ENCODE measurements around the gene DNAH1. TPM values are rescaled to one million over a fixed set of nuclear protein-coding genes. Genes with fewer than 3 reads are reported as not detected.

The DNAH1 gene
- total and polyA plus RNA-seq, 2 of the 13 experiments (the other 11 are each of a cell fraction or from before 2014, with no cell fraction given), result 0.64 to 3.5 TPM

DNA sequence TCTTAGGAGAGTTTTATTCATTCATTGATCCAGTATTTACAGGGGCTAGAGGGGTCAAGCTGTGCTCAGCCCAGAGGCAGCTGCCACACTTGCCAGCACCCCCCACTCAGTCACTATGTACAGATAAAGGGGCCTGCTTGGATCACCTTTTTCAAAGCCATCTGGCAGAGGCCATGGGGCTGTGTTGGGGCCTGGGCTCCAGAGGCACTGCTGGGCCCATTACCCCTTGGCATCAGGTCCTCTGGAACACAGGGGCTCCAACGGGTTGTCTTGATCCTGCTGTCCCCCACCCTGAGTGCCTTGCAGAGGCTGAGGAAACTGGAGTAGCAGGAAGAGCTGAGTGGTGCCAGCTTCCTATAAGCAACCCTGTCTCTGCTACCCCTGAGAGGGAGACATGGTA is 84.9 kb downstream of the DNAH1 start:
- no peak overlapping the region for H3K4me2 ChIP-seq (ENCODE audit: low read depth, low read length)
- FAIRE-seq (no peak), DNase-seq (ENCODE audit: low spot score) (no peak), ATAC-seq (no peak)
- H3K4me3 ChIP-seq (replicated peaks in 1 of 3; ENCODE audit: insufficient read depth in 1 of 3, low read depth in 2 of 3, low read length in 3 of 3), result no peak overlapping the region
- WGBS (ENCODE audit: low lambda C conversion rate), result 100% methylated on average over 1 of the region's 1 CpG
- ChIA-PET POLR2A (no interaction called here), CTCF (ENCODE audit: low intra/inter-chr PET ratio, low total read pairs) (no interaction called here)
- H3K27me3 ChIP-seq (ENCODE audit: control insufficient read depth in 1 of 2, insufficient read depth in 2 of 2, low read length in 2 of 2), result no peaks in the 10 kb centered on the region
- in situ Hi-C loops (cut with HindIII; ENCODE audit: extremely low pct_ligation_motif_present, low pct_unique_long_range_greater_than_20kb) (no loop called here), intact Hi-C loops (cut with micrococcal nuclease; ENCODE audit: unreplicated experiment) (no loop called here)
- no peak overlapping the region for H3K9ac ChIP-seq (ENCODE audit: insufficient read depth, low read depth, low read length)
- no peak overlapping the region for H2AFZ ChIP-seq (ENCODE audit: low read length)
- no peak overlapping the region for H3K27ac ChIP-seq (ENCODE audit: extremely low read length, insufficient read depth, low read length)
- BruUV-seq (replicated peaks), result no TSS peak
- peaks cover 12% of the 10 kb centered on the region; the same call in 1 of the 2 replicates for H3K4me1 ChIP-seq (ENCODE audit: insufficient read depth, low read length)
- H3K36me3 ChIP-seq (replicated peaks in 1 of 2; ENCODE audit: control insufficient read depth in 1 of 2, insufficient read depth in 2 of 2, low read length in 2 of 2), result peaks cover 17 to 48% of the 10 kb centered on the region in 2 experiments; a peak in 4 of 5 replicates
- H4K20me1 ChIP-seq (ENCODE audit: insufficient read depth, low read length), result no peaks in the 10 kb centered on the region
- no peaks in the 10 kb centered on the region for H3K9me3 ChIP-seq (ENCODE audit: low read length)
- no peaks in the 10 kb centered on the region for H3K79me2 ChIP-seq (ENCODE audit: insufficient read depth, low read length)
- TF ChIP-seq ZNF234 (CRISPR knock-in tag; conservative IDR thresholded peaks at IDR 0.05), result no peak
- no peak for TF ChIP-seq ZNF530 (CRISPR knock-in tag; IDR thresholded peaks at IDR 0.05; ENCODE audit: low read depth)
- TF ChIP-seq, protein P1, sequence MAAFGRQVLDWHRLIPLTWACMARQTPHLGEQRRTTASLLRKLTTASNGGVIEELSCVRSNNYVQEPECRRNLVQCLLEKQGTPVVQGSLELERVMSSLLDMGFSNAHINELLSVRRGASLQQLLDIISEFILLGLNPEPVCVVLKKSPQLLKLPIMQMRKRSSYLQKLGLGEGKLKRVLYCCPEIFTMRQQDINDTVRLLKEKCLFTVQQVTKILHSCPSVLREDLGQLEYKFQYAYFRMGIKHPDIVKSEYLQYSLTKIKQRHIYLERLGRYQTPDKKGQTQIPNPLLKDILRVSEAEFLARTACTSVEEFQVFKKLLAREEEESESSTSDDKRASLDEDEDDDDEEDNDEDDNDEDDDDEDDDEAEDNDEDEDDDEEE (CRISPR knock-in tag; IDR thresholded peaks at IDR 0.05), result no peak
- no peak for TF ChIP-seq SMARCC2 (IDR thresholded peaks at IDR 0.05)
- TF ChIP-seq ZNF232 (CRISPR knock-in tag; IDR thresholded peaks at IDR 0.05; ENCODE audit: borderline replicate concordance), result no peak
- TF ChIP-seq ZBTB7A (CRISPR knock-in tag; IDR thresholded peaks at IDR 0.05), result no peak
- TF ChIP-seq MZF1 (CRISPR knock-in tag; IDR thresholded peaks at IDR 0.05; ENCODE audit: borderline replicate concordance), result no peak
- TF ChIP-seq, protein P2, sequence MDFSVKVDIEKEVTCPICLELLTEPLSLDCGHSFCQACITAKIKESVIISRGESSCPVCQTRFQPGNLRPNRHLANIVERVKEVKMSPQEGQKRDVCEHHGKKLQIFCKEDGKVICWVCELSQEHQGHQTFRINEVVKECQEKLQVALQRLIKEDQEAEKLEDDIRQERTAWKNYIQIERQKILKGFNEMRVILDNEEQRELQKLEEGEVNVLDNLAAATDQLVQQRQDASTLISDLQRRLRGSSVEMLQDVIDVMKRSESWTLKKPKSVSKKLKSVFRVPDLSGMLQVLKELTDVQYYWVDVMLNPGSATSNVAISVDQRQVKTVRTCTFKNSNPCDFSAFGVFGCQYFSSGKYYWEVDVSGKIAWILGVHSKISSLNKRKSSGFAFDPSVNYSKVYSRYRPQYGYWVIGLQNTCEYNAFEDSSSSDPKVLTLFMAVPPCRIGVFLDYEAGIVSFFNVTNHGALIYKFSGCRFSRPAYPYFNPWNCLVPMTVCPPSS (IDR thresholded peaks at IDR 0.05), result no peak
- no peak for TF ChIP-seq MLLT10 (CRISPR knock-in tag; IDR thresholded peaks at IDR 0.05)
- no peak for TF ChIP-seq ZFX (CRISPR knock-in tag; IDR thresholded peaks at IDR 0.05; ENCODE audit: low read depth)
- no peak for TF ChIP-seq CBX2 (IDR thresholded peaks at IDR 0.05; ENCODE audit: low read depth, low read length)
- TF ChIP-seq CBX2 (CRISPR knock-in tag; IDR thresholded peaks at IDR 0.05; ENCODE audit: low read depth), result no peak
